Measurements from ENCODE around the gene PCDHA8.
"Not testable (repeated sequence)": the region's sequence is repeated elsewhere in the genome, so short reads cannot be mapped to it uniquely, and the experiment has no call there.

PCDHA8 gene

DNA sequence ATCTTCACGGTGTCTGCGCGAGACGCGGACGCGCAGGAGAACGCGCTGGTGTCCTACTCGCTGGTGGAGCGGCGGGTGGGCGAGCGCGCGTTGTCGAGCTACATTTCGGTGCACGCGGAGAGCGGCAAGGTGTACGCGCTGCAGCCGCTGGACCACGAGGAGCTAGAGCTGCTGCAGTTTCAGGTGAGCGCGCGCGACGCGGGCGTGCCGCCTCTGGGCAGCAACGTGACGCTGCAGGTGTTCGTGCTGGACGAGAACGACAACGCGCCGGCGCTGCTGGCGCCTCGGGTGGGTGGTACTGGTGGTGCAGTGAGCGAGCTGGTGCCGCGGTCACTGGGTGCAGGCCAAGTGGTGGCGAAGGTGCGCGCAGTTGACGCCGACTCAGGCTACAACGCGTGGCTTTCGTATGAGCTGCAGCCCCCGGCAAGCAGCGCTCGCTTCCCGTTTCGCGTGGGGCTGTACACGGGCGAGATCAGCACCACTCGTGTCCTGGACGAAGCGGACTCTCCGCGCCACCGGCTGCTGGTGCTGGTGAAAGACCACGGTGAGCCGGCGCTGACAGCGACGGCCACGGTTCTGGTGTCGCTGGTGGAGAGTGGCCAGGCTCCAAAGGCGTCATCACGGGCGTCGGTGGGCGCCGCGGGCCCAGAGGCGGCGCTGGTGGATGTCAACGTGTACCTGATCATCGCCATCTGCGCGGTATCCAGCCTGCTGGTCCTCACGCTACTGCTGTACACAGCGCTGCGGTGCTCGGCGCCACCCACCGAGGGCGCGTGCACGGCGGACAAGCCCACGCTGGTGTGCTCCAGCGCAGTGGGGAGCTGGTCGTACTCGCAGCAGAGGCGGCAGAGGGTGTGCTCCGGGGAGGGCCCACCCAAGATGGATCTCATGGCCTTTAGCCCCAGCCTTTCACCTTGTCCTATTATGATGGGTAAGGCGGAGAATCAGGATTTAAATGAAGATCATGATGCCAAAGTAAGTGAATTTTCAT is 11.2 kb upstream of the PCDHA8 start:
- not testable (repeated sequence) for DNase-seq

DNA sequence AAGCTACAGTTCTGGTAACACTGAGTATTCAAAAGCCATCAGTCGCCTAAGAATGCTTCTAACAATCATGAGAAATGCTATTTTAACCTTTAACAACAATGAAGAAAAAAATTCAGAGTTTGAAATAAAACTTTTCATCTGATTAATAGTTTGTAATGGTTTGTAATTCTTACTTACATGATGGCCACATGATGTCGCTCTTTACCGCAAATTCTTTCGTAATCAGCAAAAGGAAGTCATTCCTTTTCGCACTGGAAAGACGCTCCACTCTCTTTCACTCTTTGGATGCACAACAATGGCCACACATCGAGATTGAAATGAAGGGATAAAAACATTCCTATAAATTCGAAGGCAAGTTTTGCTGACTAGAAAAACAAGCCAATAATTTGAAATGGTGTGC is 7.0 kb upstream of the PCDHA8 start, which contains the start of gene PCDHA7:
Gene PCDHA7, plus strand, starts transcription at position 277 of the 400 bp plus-strand sequence. Its CDS starts 115 bp downstream, at position 392.
- no peak for DNase-seq

GRCh38 chr5:140834439-140835008 is 6.5 kb upstream of the PCDHA8 start:
- not testable (repeated sequence) for DNase-seq

DNA sequence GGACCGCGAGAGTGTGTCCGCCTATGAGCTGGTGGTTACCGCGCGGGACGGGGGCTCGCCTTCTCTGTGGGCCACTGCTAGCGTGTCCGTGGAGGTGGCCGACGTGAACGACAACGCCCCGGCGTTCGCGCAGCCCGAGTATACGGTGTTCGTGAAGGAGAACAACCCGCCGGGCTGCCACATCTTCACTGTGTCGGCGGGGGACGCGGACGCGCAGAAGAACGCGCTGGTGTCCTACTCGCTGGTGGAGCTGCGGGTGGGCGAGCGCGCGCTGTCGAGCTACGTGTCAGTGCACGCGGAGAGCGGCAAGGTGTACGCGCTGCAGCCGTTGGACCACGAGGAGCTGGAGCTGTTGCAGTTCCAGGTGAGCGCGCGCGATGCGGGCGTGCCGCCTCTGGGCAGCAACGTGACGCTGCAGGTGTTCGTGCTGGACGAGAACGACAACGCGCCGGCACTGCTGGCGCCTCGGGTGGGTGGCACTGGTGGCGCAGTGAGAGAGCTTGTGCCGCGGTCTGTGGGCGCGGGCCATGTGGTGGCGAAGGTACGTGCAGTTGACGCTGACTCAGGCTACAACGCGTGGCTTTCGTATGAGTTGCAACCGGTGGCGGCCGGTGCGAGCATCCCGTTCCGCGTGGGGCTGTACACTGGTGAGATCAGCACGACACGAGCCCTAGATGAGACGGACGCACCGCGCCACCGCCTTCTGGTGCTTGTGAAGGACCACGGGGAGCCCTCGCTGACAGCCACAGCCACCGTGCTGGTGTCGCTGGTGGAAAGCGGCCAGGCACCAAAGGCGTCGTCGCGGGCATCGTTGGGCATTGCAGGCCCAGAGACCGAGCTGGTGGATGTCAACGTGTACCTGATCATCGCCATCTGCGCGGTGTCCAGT is 5.1 kb upstream of the PCDHA8 start:
- DNase-seq = no peak

GRCh38 chr5:140842798-140843733 is 2.1 kb downstream of the PCDHA8 start:
- DNase-seq = no peak

- DNase-seq = not testable (repeated sequence)
Observed at GRCh38 chr5:140848139-140849102, 7.4 kb downstream of the PCDHA8 start, which contains the start of gene PCDHA9. Gene PCDHA9 (plus strand): TSS chr5:140848382. CDS start chr5:140848496, 114 bp downstream.

DNA sequence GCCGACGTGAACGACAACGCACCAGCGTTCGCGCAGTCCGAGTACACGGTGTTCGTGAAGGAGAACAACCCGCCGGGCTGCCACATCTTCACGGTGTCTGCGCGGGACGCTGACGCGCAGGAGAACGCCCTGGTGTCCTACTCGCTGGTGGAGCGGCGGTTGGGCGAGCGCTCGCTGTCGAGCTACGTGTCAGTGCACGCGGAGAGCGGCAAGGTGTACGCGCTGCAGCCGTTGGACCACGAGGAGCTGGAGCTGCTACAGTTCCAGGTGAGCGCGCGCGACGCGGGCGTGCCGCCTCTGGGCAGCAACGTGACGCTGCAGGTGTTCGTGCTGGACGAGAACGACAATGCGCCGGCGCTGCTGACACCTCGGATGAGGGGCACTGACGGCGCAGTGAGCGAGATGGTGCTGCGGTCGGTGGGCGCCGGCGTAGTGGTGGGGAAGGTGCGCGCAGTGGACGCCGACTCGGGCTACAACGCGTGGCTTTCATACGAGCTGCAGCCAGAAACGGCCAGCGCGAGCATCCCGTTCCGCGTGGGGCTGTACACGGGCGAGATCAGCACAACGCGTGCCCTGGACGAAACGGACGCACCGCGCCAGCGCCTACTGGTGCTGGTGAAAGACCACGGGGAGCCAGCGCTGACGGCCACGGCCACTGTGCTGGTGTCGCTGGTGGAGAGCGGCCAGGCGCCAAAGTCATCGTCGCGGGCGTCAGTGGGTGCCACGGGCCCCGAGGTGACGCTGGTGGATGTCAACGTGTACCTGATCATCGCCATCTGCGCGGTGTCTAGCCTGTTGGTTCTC is 9.0 kb downstream of the PCDHA8 start:
- DNase-seq = not testable (repeated sequence)

DNA sequence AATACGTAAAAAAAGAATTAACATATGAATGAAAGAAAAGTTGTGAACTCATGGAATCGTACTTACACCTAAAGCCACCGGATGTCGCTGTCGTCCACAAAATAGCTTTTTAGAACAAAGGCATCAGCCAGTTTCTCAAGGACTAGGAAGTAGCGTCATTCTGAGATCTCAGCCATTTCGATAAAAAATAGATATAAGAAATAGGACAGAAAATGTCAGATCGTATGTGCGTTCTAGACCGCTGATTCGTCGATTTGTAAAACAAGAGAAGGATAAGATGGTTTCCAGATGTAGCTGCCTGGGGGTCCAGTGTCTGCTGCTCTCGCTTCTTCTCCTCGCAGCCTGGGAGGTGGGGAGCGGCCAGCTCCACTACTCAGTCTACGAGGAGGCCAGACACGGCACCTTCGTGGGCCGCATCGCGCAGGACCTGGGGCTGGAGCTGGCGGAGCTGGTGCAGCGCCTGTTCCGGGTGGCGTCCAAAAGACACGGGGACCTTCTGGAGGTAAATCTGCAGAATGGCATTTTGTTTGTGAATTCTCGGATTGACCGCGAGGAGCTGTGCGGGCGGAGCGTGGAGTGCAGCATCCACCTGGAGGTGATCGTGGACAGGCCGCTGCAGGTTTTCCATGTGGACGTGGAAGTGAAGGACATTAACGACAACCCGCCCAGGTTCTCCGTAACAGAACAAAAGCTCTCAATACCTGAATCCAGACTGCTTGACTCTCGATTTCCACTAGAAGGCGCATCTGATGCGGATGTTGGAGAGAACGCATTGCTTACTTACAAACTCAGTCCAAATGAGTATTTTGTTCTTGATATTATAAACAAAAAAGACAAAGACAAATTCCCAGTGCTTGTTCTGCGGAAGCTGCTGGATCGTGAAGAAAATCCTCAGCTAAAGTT is 15.0 kb downstream of the PCDHA8 start, which contains the start of gene PCDHA10:
Gene PCDHA10, plus strand, starts transcription at position 126 of the 903 bp plus-strand sequence. Its CDS starts 152 bp downstream, at position 278.
- DNase-seq = no peak

- no peak for DNase-seq
Observed at GRCh38 chr5:140857177-140857986, 16.4 kb downstream of the PCDHA8 start.

- no peak for DNase-seq
Observed at GRCh38 chr5:140857987-140858240, 16.9 kb downstream of the PCDHA8 start.

DNA sequence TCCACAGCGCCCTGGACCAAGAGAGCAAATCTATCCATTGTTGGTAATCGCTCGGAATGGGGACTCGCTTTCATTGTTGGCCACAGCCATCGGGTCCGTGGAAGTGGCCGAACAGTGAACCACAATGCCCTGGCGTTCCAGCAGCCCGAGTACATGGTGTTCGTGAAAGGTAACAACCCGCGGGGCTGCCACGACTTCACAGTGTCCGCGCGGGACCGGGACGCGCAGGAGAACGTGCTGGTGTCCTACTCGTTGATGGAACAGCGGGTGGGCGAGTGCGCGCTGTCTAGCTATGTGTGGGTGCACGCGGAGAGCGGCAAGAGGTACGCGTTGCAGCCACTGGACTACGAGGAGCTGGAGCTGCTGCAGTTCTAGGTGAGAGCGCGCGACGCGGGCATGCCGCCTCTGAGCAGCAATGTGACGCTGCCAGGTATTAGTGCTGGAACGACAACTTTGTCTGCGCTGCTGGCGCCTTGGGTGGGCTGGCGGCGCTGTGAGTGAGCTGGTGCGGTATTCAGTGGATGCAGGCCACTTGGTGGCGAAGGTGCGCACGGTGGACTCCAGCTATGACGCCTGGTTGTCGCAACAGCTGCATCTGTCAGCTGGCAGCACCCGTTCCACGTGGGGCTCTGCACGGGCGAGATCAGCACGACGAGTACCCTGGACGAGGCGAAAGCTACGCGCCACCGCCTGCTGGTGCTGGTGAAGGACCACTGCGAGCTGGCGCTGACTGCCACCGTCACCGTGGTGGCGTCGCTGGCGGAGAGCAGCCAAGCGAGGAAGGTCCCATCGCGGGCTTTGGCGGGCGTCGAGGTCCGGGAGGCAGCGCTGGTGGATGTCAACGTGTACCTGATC is 21.7 kb downstream of the PCDHA8 start:
- DNase-seq = no peak

DNA sequence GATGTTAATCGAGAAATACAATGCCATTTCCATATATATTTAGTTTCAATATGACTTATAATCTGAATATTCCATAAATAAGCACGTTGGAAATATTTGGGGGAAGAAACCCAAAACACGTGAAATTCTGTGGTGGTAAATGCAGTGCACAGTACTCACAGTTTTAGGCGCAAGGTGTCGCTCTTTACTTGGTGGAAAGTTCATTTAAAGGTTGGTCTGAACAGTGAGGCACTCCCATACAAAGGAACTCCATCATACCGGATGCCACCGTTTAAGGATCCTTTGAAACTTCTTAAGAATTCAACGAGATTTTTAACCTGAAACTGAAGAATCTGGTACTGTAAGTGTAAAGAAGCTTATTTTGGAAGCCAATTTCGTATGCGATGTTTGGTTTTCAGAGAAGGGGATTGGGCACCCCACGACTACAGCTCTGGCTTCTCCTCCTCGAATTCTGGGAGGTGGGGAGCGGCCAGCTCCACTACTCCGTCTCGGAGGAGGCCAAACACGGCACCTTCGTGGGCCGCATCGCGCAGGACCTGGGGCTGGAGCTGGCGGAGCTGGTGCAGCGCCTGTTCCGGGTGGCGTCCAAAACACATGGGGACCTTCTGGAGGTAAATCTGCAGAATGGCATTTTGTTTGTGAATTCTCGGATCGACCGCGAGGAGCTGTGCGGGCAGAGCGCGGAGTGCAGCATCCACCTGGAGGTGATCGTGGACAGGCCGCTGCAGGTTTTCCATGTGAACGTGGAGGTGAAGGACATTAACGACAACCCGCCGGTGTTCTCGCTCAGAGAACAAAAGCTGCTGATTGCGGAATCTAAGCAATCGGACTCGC is 28.0 kb downstream of the PCDHA8 start, which contains the start of gene PCDHA11:
Gene PCDHA11, plus strand, starts transcription at position 237 of the 834 bp plus-strand sequence. Its CDS starts 147 bp downstream, at position 384.
- DNase-seq = peak; percentile 84

DNA sequence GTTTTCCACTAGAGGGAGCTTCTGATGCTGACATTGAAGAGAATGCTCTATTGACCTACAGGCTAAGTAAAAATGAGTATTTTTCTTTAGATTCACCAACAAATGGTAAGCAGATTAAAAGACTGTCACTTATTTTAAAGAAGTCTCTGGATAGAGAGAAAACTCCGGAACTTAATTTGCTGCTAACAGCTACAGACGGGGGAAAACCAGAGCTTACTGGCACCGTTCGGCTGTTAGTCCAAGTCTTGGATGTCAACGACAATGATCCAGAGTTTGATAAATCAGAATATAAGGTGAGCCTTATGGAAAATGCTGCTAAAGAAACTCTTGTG is 28.5 kb downstream of the PCDHA8 start:
- DNase-seq = peak; percentile 64

DNA sequence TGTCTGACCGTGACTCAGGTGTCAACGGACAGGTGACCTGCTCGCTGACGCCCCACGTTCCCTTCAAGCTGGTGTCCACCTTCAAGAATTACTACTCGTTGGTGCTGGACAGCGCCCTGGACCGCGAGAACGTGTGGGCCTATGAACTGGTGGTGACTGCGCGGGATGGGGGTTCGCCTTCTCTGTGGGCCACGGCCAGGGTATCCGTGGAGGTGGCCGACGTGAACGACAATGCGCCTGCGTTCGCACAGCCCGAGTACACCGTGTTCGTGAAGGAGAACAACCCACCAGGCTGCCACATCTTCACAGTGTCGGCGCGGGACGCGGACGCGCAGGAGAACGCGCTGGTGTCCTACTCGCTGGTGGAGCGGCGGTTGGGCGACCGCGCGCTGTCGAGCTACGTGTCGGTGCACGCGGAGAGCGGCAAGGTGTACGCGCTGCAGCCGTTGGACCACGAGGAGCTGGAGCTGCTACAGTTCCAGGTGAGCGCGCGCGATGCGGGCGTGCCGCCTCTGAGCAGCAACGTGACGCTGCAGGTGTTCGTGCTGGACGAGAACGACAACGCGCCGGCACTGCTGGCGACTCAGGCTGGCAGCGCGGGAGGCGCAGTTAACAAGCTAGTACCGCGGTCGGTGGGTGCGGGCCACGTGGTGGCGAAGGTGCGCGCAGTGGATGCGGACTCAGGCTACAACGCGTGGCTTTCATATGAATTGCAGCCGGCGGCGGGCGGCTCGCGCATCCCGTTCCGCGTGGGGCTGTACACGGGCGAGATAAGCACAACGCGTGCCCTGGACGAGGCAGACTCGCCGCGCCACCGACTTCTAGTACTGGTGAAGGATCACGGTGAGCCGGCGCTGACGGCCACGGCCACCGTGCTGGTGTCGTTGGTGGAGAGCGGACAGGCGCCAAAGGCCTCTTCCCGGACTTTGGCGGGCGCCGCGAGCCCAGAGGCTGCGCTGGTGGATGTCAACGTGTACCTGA is 29.5 kb downstream of the PCDHA8 start:
- DNase-seq = no peak

Measured in NCI-H1694 treated with DMSO at 0.1 percent for 48 hours (cell line).